GM06990 (cell line): ENCODE measurements around the gene TEAD1.

Source experiments
- DNase-seq: peaks from one replicate; pipeline ENCODE4 v3.0.0-alpha.2; 2011; ENCODE audit not compliant: insufficient read length; ENCODE audit errors: extremely low read depth
- H3K27me3 ChIP-seq: replicated peaks from 2 replicates; pipeline ENCODE4 v1.6.0; 2011; ENCODE audit warnings: low read length; ENCODE audit not compliant: control insufficient read depth, insufficient read depth
- H3K36me3 ChIP-seq: 2 replicates; pipeline ENCODE4 v1.5.1; 2011; ENCODE audit warnings: low read length; ENCODE audit not compliant: control insufficient read depth, insufficient read depth
- H3K4me3 ChIP-seq: replicated peaks from 2 replicates; pipeline ENCODE4 v1.5.1; 2011; ENCODE audit warnings: low read depth, mild to moderate bottlenecking, control low read depth, low read length
- TF ChIP-seq, protein P1 (sequence below): IDR thresholded peaks from 2 replicates; pipeline ENCODE4 v1.5.1; 2011; ENCODE audit warnings: low read length, control low read depth, mild to moderate bottlenecking, inconsistent platforms; ENCODE audit not compliant: insufficient read depth, poor library complexity, severe bottlenecking

Gene TEAD1

DNA sequence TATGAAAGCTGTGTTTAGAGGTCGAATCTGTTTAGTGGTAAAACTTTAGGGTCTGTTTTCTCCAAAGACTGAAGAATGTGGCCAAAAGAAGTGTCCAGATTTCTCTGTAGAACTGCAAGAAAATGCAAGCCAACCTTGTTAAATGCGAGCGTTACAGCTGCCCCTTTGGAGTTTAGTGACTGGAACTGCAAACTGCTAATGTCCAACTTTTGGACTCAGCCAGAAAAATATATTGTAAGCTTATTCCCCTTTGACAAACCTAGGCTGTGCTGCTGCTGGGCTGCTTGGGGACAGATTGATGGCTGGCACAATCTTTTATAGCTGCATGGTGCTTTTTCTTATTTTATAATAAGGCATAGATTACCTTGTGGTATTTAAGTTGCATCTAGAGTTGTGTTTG lies 3.9 kb downstream of the TEAD1 start:
- TF ChIP-seq, protein P1, sequence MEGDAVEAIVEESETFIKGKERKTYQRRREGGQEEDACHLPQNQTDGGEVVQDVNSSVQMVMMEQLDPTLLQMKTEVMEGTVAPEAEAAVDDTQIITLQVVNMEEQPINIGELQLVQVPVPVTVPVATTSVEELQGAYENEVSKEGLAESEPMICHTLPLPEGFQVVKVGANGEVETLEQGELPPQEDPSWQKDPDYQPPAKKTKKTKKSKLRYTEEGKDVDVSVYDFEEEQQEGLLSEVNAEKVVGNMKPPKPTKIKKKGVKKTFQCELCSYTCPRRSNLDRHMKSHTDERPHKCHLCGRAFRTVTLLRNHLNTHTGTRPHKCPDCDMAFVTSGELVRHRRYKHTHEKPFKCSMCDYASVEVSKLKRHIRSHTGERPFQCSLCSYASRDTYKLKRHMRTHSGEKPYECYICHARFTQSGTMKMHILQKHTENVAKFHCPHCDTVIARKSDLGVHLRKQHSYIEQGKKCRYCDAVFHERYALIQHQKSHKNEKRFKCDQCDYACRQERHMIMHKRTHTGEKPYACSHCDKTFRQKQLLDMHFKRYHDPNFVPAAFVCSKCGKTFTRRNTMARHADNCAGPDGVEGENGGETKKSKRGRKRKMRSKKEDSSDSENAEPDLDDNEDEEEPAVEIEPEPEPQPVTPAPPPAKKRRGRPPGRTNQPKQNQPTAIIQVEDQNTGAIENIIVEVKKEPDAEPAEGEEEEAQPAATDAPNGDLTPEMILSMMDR, result no peak
- Histone ChIP-seq H3K4me3 (no peak overlapping the region), H3K27me3 (peaks cover 4% of the 10 kb centered on the region), H3K36me3 (no peaks in the 10 kb centered on the region)
- DNase-seq, result no peak

DNA sequence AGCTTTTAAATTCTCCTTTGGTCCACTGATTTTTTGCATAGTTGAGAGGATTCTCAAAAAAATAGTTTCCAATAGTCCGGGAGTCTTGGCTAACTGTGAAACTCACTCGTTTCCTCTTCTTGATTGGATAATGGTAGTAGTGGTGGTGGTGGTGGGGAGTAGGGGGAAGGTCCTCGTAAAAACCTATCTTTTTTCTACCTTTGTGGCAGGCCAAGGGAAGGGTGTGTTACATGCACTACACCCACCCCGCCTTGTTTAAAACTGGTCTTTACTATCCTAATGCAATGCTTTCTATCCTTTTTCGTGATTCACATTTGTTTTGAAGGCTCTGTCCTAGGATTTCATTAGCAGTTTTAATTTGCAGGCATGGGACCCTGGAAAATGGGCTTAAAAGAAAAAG lies 4.8 kb downstream of the TEAD1 start:
- Histone ChIP-seq H3K36me3 (no peaks in the 10 kb centered on the region), H3K4me3 (no peak overlapping the region), H3K27me3 (peaks cover 4% of the 10 kb centered on the region)
- no peak for DNase-seq
- TF ChIP-seq, protein P1, result no peak

DNA sequence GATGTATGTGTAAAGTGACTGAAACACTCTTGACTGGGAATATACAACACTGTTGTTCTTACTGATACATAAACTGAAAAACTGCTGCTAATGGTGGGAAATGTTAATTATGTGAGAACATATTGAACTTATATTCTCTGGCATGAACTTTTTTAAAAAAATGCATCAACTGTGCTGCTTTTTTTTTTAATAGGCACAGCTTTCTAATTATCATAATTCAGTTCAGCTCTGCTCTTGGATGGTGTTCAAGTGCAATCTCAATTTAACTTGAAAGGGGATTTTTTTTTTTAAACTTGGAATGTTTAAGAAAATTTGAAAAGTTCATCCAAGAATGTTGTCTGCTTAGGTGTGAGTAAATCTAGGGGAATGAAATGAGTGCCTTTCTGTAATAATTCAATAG lies 5.2 kb downstream of the TEAD1 start:
- TF ChIP-seq, protein P1, result no peak
- no peak for DNase-seq
- H3K4me3 ChIP-seq, result no peak overlapping the region
- no peaks in the 10 kb centered on the region for H3K36me3 ChIP-seq
- peaks cover 4% of the 10 kb centered on the region for H3K27me3 ChIP-seq

DNA sequence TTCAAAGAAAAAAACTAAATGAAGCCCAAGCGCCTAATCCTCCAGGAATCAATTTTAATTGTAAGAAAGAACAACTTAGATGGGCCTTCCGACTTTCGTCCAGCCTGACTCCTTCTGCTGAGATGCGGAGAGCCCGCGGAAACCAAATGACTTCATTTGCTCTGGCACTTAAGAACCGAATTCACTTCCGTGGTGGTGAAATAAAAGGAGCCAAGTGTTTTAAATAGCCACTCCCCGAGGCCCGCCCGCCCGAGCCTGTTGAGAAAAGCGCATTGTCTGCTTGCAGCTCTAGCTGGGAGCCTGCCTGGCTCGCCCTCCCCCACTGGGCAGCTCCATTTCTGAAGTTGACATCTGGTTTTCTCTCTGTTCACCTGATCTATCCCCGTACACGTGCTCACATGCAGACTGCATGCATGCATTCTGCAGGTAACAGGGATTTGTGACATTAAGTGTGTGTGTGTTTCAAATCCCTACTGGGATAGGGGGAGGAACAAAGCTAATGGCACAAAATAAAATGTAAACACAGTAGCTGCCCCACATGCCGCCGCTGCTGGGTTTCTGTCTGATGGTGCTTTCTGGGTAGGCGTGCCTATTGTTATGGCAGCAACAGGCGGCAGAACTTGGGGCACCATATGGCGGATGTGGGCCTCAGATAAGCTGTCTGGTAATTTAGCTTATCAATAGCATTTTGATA lies 6.2 kb downstream of the TEAD1 start:
- TF ChIP-seq, protein P1, result no peak
- H3K27me3 ChIP-seq, result peaks cover 4% of the 10 kb centered on the region
- no peaks in the 10 kb centered on the region for H3K36me3 ChIP-seq
- no peak overlapping the region for H3K4me3 ChIP-seq
- DNase-seq, result no peak

DNA sequence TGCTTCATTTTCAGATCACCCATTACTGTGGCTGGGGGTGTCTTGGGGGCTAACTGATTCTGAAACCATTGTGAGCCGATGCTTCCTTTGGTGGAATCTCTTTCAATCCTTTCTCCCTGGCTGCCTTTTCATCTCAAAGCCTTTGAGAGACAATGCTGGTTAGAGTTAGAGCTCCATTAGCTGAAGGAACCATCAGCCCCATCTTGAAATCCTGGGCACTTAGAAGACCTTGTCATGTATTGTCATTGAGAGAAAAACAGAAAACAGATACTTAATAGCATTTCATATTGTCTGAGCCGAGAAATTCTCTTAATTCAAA lies 6.7 kb downstream of the TEAD1 start:
- Histone ChIP-seq H3K27me3 (peaks cover 4% of the 10 kb centered on the region), H3K36me3 (no peaks in the 10 kb centered on the region), H3K4me3 (no peak overlapping the region)
- TF ChIP-seq, protein P1, result no peak
- DNase-seq, result no peak

DNA sequence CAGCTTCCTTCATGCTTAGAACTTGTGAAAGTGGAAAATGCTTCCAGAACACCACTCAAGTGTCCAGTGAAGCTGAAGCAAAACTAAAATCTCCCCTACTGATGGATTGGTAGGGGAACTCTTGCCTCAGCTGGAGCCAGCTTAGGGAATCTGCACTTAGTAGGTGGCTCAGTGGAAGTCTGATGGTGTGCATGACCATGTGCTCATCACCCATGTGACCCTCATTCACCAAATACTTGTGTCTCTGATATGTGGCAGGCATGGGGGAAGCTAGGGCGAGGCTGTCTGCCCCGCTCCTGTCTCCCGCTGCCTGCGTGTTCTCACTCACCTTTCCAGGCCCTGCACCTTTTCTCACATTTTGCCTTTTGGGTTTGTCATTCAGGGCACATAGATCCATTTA lies 7.2 kb downstream of the TEAD1 start:
- DNase-seq, result no peak
- Histone ChIP-seq H3K36me3 (no peaks in the 10 kb centered on the region), H3K27me3 (peaks cover 3% of the 10 kb centered on the region), H3K4me3 (no peak overlapping the region)
- TF ChIP-seq, protein P1, result no peak
